Transverse colon (tissue), 3 donors: ENCODE data around the gene CRYBG1.

Source experiments
- EP300 ChIP-seq: sonication (generic); formaldehyde crosslinking; IDR thresholded peaks from one replicate; pipeline ENCODE4 v1.6.1; 2017; ENCODE audit warnings: antibody characterized with exemption, low read depth
- POLR2A ChIP-seq: fragments of 450-650 bp; IDR thresholded peaks from one replicate; pipeline ENCODE4 v1.6.1; 2016; ENCODE audit warnings: antibody characterized with exemption, mild to moderate bottlenecking, moderate library complexity
- TF ChIP-seq, protein P1 (sequence below), 5 experiments: fragments of 200-600 bp in 3 of 5; fragments of 450-650 bp in 2 of 5; sonication (generic) in 3 of 5; IDR thresholded peaks; 1 replicate in 2 of 5; 2 replicates in 3 of 5; pipeline ENCODE4 v1.5.1; 2016 to 2017; ENCODE audit warnings: antibody characterized with exemption in 5 of 5, inconsistent platforms in 3 of 5, mild to moderate bottlenecking in 2 of 5, moderate library complexity in 1 of 5

GRCh38 chr6:106452628-106453027 is 92.1 kb downstream of the CRYBG1 start:
- TF ChIP-seq, protein P1, sequence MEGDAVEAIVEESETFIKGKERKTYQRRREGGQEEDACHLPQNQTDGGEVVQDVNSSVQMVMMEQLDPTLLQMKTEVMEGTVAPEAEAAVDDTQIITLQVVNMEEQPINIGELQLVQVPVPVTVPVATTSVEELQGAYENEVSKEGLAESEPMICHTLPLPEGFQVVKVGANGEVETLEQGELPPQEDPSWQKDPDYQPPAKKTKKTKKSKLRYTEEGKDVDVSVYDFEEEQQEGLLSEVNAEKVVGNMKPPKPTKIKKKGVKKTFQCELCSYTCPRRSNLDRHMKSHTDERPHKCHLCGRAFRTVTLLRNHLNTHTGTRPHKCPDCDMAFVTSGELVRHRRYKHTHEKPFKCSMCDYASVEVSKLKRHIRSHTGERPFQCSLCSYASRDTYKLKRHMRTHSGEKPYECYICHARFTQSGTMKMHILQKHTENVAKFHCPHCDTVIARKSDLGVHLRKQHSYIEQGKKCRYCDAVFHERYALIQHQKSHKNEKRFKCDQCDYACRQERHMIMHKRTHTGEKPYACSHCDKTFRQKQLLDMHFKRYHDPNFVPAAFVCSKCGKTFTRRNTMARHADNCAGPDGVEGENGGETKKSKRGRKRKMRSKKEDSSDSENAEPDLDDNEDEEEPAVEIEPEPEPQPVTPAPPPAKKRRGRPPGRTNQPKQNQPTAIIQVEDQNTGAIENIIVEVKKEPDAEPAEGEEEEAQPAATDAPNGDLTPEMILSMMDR (IDR thresholded peaks at IDR 0.05), result no peak
- TF ChIP-seq EP300 (no peak), POLR2A (no peak)
